Measurements from ENCODE around the gene MS4A13.
"Not testable (repeated sequence)": the region's sequence is repeated elsewhere in the genome, so short reads cannot be mapped to it uniquely, and the experiment has no call there.

The MS4A13 gene

GRCh38 chr11:60502221-60502775, 12.9 kb upstream of the MS4A13 start:
- Histone ChIP-seq H3K36me3 (ENCODE audit: control insufficient read depth, insufficient read depth, low read length) (no peaks in the 10 kb centered on the region), H3K4me3 (ENCODE audit: low read depth, low read length) (no peak overlapping the region), H3K4me1 (ENCODE audit: control insufficient read depth, insufficient read depth, low read length) (peaks cover 22% of the 10 kb centered on the region), H3K27me3 (ENCODE audit: control insufficient read depth, insufficient read depth, low read length) (no peaks in the 10 kb centered on the region), H3K27ac (ENCODE audit: low read depth, low read length) (no peak overlapping the region), H3K9me3 (ENCODE audit: control insufficient read depth, insufficient read depth, low read depth, low read length) (no peaks in the 10 kb centered on the region), H3K9ac (ENCODE audit: low read length) (no peak overlapping the region)

GRCh38 chr11:60504219-60504905, 10.8 kb upstream of the MS4A13 start:
- Histone ChIP-seq H3K4me3 (ENCODE audit: low read depth, low read length) (no peak overlapping the region), H3K27me3 (ENCODE audit: control insufficient read depth, insufficient read depth, low read length) (no peaks in the 10 kb centered on the region), H3K27ac (ENCODE audit: low read depth, low read length) (no peak overlapping the region), H3K9ac (ENCODE audit: low read length) (no peak overlapping the region), H3K4me1 (ENCODE audit: control insufficient read depth, insufficient read depth, low read length) (peaks cover 7% of the 10 kb centered on the region; the same call in 1 of the 2 replicates), H3K36me3 (ENCODE audit: control insufficient read depth, insufficient read depth, low read length) (no peaks in the 10 kb centered on the region), H3K9me3 (ENCODE audit: control insufficient read depth, insufficient read depth, low read depth, low read length) (peaks cover 10% of the 10 kb centered on the region)

- H3K4me3 ChIP-seq (ENCODE audit: low read depth, low read length); H3K27ac ChIP-seq (ENCODE audit: low read depth, low read length); H3K9ac ChIP-seq (ENCODE audit: low read length); H3K27me3 ChIP-seq (ENCODE audit: control insufficient read depth, insufficient read depth, low read length); H3K36me3 ChIP-seq (ENCODE audit: control insufficient read depth, insufficient read depth, low read length); H3K4me1 ChIP-seq (ENCODE audit: control insufficient read depth, insufficient read depth, low read length): not testable (repeated sequence)
- peaks cover 14% of the 10 kb centered on the region for H3K9me3 ChIP-seq (ENCODE audit: control insufficient read depth, insufficient read depth, low read depth, low read length)
Measured at GRCh38 chr11:60509609-60510008, 5.6 kb upstream of the MS4A13 start.

GRCh38 chr11:60510209-60510608, 5.0 kb upstream of the MS4A13 start:
- H3K27ac ChIP-seq (ENCODE audit: low read depth, low read length); H3K36me3 ChIP-seq (ENCODE audit: control insufficient read depth, insufficient read depth, low read length); H3K4me3 ChIP-seq (ENCODE audit: low read depth, low read length); H3K4me1 ChIP-seq (ENCODE audit: control insufficient read depth, insufficient read depth, low read length); H3K27me3 ChIP-seq (ENCODE audit: control insufficient read depth, insufficient read depth, low read length); H3K9ac ChIP-seq (ENCODE audit: low read length): not testable (repeated sequence)
- H3K9me3 ChIP-seq (ENCODE audit: control insufficient read depth, insufficient read depth, low read depth, low read length) = peaks cover 14% of the 10 kb centered on the region

GRCh38 chr11:60511393-60511792, 3.8 kb upstream of the MS4A13 start:
- Histone ChIP-seq H3K4me1 (ENCODE audit: control insufficient read depth, insufficient read depth, low read length) (no peaks in the 10 kb centered on the region), H3K4me3 (ENCODE audit: low read depth, low read length) (no peak overlapping the region), H3K27me3 (ENCODE audit: control insufficient read depth, insufficient read depth, low read length) (no peaks in the 10 kb centered on the region), H3K9me3 (ENCODE audit: control insufficient read depth, insufficient read depth, low read depth, low read length) (peaks cover 14% of the 10 kb centered on the region), H3K27ac (ENCODE audit: low read depth, low read length) (no peak overlapping the region), H3K36me3 (ENCODE audit: control insufficient read depth, insufficient read depth, low read length) (no peaks in the 10 kb centered on the region), H3K9ac (ENCODE audit: low read length) (no peak overlapping the region)

GRCh38 chr11:60512651-60513225, 2.5 kb upstream of the MS4A13 start:
- H3K27ac ChIP-seq (ENCODE audit: low read depth, low read length) = no peak overlapping the region
- no peak overlapping the region for H3K9ac ChIP-seq (ENCODE audit: low read length)
- no peaks in the 10 kb centered on the region for H3K4me1 ChIP-seq (ENCODE audit: control insufficient read depth, insufficient read depth, low read length)
- no peaks in the 10 kb centered on the region for H3K36me3 ChIP-seq (ENCODE audit: control insufficient read depth, insufficient read depth, low read length)
- no peak overlapping the region for H3K4me3 ChIP-seq (ENCODE audit: low read depth, low read length)
- H3K9me3 ChIP-seq (ENCODE audit: control insufficient read depth, insufficient read depth, low read depth, low read length) = peaks cover 14% of the 10 kb centered on the region
- H3K27me3 ChIP-seq (ENCODE audit: control insufficient read depth, insufficient read depth, low read length) = no peaks in the 10 kb centered on the region

GRCh38 chr11:60513496-60514460, 1.4 kb upstream of the MS4A13 start:
- no peak overlapping the region for H3K4me3 ChIP-seq (ENCODE audit: low read depth, low read length)
- H3K36me3 ChIP-seq (ENCODE audit: control insufficient read depth, insufficient read depth, low read length) = no peaks in the 10 kb centered on the region
- no peaks in the 10 kb centered on the region for H3K27me3 ChIP-seq (ENCODE audit: control insufficient read depth, insufficient read depth, low read length)
- no peak overlapping the region for H3K9ac ChIP-seq (ENCODE audit: low read length)
- no peaks in the 10 kb centered on the region for H3K4me1 ChIP-seq (ENCODE audit: control insufficient read depth, insufficient read depth, low read length)
- no peak overlapping the region for H3K27ac ChIP-seq (ENCODE audit: low read depth, low read length)
- H3K9me3 ChIP-seq (ENCODE audit: control insufficient read depth, insufficient read depth, low read depth, low read length) = peaks cover 10% of the 10 kb centered on the region

- peaks cover 14% of the 10 kb centered on the region for H3K9me3 ChIP-seq (ENCODE audit: control insufficient read depth, insufficient read depth, low read depth, low read length)
- H3K9ac ChIP-seq (ENCODE audit: low read length) = no peak overlapping the region
- H3K27ac ChIP-seq (ENCODE audit: low read depth, low read length) = no peak overlapping the region
- H3K27me3 ChIP-seq (ENCODE audit: control insufficient read depth, insufficient read depth, low read length) = no peaks in the 10 kb centered on the region
- no peak overlapping the region for H3K4me3 ChIP-seq (ENCODE audit: low read depth, low read length)
- no peaks in the 10 kb centered on the region for H3K36me3 ChIP-seq (ENCODE audit: control insufficient read depth, insufficient read depth, low read length)
- H3K4me1 ChIP-seq (ENCODE audit: control insufficient read depth, insufficient read depth, low read length) = peaks cover 3% of the 10 kb centered on the region; the same call in 1 of the 2 replicates
Measured at GRCh38 chr11:60528465-60528864, 13.3 kb downstream of the MS4A13 start.

- no peak overlapping the region for H3K4me3 ChIP-seq (ENCODE audit: low read depth, low read length)
- no peak overlapping the region for H3K27ac ChIP-seq (ENCODE audit: low read depth, low read length)
- peaks cover 3% of the 10 kb centered on the region; the same call in 1 of the 2 replicates for H3K4me1 ChIP-seq (ENCODE audit: control insufficient read depth, insufficient read depth, low read length)
- no peaks in the 10 kb centered on the region for H3K36me3 ChIP-seq (ENCODE audit: control insufficient read depth, insufficient read depth, low read length)
- no peaks in the 10 kb centered on the region for H3K27me3 ChIP-seq (ENCODE audit: control insufficient read depth, insufficient read depth, low read length)
- no peak overlapping the region for H3K9ac ChIP-seq (ENCODE audit: low read length)
- H3K9me3 ChIP-seq (ENCODE audit: control insufficient read depth, insufficient read depth, low read depth, low read length) = peaks cover 14% of the 10 kb centered on the region
Measured at GRCh38 chr11:60528934-60529333, 13.7 kb downstream of the MS4A13 start.

GRCh38 chr11:60530454-60531100, 15.4 kb downstream of the MS4A13 start:
- H3K4me3 ChIP-seq (ENCODE audit: low read depth, low read length) = no peak overlapping the region
- H3K36me3 ChIP-seq (ENCODE audit: control insufficient read depth, insufficient read depth, low read length) = no peaks in the 10 kb centered on the region
- H3K27me3 ChIP-seq (ENCODE audit: control insufficient read depth, insufficient read depth, low read length) = no peaks in the 10 kb centered on the region
- peaks cover 14% of the 10 kb centered on the region for H3K9me3 ChIP-seq (ENCODE audit: control insufficient read depth, insufficient read depth, low read depth, low read length)
- no peak overlapping the region for H3K27ac ChIP-seq (ENCODE audit: low read depth, low read length)
- peaks cover 3% of the 10 kb centered on the region; the same call in 1 of the 2 replicates for H3K4me1 ChIP-seq (ENCODE audit: control insufficient read depth, insufficient read depth, low read length)
- no peak overlapping the region for H3K9ac ChIP-seq (ENCODE audit: low read length)
